Renal cortex interstitium (tissue), 11 donors: Measurements from ENCODE around the gene SCUBE1. TPM values are rescaled to one million over a fixed set of nuclear protein-coding genes. Genes with fewer than 3 reads are reported as not detected.

Experiments used
- DNase-seq, 11 donors: peaks; one replicate each; pipeline ENCODE4 v3.0.0-alpha.2; 2013; ENCODE audit warnings: low read depth in 9 of 11, low spot score in 4 of 11; ENCODE audit errors: extremely low read depth in 1 of 11
- polyA plus RNA-seq, 3 donors: library from polyadenylated mRNA; unstranded; fragments of 120-200 nt; gene quantifications; one replicate each; pipeline ENCODE4 v1.2.1, GENCODE V29; 2013; ENCODE audit not compliant: insufficient read length in 3 of 3

The SCUBE1 gene
- polyA plus RNA-seq, 3 donors, result 8.7 to 11.6 (median 10.9) TPM

- DNase-seq, result no peak
Measured at GRCh38 chr22:43159484-43160178, 183.5 kb downstream of the SCUBE1 start.

DNA sequence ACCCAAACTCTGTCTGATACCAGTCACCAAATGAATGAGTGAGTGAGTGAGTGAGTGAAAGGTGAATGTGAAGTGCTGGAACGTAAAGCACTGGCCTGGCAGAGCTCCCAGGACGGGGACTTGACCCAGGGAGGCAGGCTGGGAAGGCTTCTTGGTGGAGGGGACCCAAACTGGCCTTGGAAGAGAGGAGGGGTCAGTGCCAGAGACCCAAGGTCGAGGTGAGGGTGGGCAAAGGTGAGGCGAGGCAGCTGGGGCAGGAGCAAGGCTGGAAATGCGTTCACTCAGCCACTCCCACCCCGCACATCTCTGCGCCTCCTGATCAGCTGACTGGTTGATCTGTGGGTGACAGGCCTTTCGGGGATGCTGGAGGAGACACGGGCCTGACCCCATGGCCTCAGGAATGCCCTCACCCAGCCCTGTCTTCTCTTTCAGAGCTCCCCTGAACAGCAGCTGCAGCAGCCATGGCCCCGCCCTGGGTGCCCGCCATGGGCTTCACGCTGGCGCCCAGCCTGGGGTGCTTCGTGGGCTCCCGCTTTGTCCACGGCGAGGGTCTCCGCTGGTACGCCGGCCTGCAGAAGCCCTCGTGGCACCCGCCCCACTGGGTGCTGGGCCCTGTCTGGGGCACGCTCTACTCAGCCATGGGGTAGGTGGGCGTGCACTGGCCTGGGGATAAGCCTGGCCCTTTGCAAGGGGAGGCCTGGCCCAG, 184.2 kb downstream of the SCUBE1 start:
- DNase-seq, result no peak

- DNase-seq, result no peak
Measured at GRCh38 chr22:43157874-43158546, 185.2 kb downstream of the SCUBE1 start.

GRCh38 chr22:43156413-43156812, 186.8 kb downstream of the SCUBE1 start:
- DNase-seq, result no peak

DNA sequence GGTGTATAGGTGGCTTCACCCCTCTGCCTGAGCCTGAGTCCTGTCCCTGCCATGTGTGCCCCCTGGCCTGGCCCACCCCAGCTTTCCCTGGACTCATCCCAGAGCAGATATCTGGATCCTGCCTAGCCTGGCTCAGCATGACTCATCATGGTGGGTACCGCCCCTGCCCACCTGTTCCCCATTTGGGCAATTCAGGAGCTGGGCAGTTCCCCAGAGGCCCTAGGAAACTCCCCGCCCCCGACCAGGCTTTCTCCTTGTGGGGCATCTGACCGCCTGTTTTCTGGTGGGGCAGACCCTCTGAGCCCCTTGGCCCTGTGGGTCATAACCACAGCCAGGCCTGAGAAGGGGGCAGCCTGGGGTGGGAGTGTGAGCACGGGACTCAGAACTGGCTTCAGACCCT, 187.4 kb downstream of the SCUBE1 start:
- no peak for DNase-seq

- DNase-seq, result no peak
Measured at GRCh38 chr22:43154887-43155536, 188.2 kb downstream of the SCUBE1 start.

DNA sequence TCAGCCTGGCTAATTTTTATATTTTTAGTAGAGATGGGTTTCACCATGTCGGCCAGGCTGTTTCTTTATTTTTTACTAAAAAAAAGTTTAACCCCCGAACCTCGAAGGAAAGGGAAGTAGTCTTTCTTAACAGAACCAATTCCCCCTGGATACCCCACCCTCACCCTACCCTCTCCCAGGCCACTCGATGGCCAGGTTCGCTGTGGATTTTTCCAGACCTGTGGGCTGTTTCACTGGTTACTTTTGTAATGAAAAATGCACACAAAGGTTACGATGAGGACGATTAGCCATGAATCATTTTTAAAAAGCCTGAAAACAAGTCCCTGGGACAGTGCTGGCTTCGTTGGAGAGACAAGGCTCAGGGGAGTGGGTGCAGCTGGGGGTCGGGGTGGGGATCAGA, 189.3 kb downstream of the SCUBE1 start:
- no peak for DNase-seq

- no peak for DNase-seq
Measured at GRCh38 chr22:43152357-43153071, 190.7 kb downstream of the SCUBE1 start.

GRCh38 chr22:43152003-43152356, 191.2 kb downstream of the SCUBE1 start:
- no peak for DNase-seq

DNA sequence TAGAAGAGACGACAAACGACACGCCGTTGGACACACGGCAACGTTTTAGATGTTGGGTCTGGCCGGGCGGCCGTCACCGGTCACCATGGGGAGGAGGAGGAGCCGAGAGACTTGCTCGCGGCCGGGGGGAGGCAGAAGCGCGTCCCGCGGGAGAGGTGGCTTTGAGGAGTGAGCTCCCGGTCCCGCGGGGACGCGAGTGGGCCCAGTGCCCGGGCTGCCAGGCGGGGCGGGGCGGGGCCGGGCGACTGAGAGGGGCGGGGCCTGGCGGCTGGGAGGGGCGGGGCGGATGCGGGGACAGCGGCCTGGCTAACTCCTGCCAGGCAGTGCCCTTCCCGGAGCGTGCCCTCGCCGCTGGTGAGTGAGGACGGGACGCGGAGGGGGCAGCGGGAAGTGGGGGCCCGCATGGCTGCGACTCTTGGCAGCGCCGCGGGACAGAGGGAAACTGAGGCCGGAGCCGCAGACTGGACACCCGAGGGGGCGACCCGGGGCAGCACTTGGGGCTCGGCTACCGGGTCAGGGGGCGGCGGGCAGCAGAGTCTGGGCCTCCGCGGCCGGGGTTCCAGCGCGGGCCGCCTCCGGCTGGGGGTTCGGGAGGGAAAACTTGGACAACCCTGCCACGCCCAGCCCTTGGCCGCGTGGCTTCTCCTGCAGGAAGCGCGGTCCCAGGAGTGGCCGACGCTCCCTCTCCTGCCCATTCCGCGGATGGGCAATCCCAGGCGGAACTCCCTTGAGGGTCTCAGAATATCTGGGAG, 191.7 kb downstream of the SCUBE1 start, which contains the start of gene TSPO:
Gene TSPO, plus strand, starts transcription at position 309 of the 752 bp plus-strand sequence. CDS start 7,680 bp downstream, outside the sequence.
- no peak for DNase-seq

- DNase-seq, result no peak
Measured at GRCh38 chr22:43150731-43151206, 192.4 kb downstream of the SCUBE1 start.

DNA sequence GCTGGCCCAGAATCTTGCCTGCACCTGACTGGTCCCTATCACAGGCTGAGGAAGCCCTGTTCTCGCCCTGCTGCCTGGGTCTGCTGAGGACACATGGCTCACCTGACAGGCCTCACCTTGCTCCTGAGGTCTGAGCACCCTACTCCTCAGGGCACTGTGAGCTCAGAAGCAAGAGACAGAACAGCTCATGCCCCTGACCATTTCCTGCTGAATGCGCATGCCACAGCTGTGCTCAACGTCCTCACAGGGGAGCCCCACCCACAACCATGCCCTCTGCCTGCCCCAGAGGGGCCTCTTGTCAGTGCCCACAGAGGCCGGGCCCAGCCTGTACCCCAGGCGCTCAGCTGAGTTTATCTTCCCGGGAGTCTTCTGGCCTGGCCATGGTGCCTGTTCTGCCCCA, 194.6 kb downstream of the SCUBE1 start:
- no peak for DNase-seq

DNA sequence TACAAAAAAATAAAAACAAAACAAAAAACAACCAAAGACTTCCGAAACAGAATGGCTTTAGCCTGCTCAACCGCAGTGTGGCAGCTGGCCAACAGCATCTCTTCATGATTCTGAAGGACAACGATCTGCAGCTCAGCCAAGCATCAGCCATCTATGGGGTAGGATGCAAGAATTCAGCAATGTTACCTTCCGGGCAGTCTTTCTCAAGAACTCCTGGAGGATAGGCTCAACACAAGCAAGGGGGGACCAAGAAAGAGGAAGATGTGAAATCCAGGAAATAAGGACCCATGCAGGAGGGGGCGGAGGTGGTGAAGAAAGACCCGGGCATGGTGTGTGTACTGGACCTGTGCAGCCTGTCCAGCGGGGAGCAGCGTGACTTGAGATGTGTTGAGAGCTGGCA, 195.4 kb downstream of the SCUBE1 start:
- DNase-seq, result no peak

Other genes with a start within 250 kb of the SCUBE1 start
- 1 to 10 TPM in 2 of 3 donors, under 1 TPM in 1; 0.61 to 1.4 (median 1.2) TPM for gene BIK, start 232.6 kb downstream of the SCUBE1 start, polyA plus RNA-seq
- 10 to 100 TPM; 16.6 to 25.0 (median 23.4) TPM for gene MCAT, start 200.0 kb downstream of the SCUBE1 start, polyA plus RNA-seq
- 10 to 100 TPM; 12.2 to 29.4 (median 23.1) TPM for gene TSPO, start 191.8 kb downstream of the SCUBE1 start, polyA plus RNA-seq
- 10 to 100 TPM; 19.7 to 32.3 (median 32.3) TPM for gene TTLL12, start 156.2 kb downstream of the SCUBE1 start, polyA plus RNA-seq
- 1 to 10 TPM in 2 of 3 donors, under 1 TPM in 1; 0.95 to 1.5 (median 1.1) TPM for gene MPPED1, start 68.6 kb upstream of the SCUBE1 start, polyA plus RNA-seq